ENCODE data around the gene CABLES2. TPM values are rescaled to one million over a fixed set of nuclear protein-coding genes. Genes with fewer than 3 reads are reported as not detected.

CABLES2 gene
- total RNA-seq, 1 donor from 2014 or later = 0.43 TPM

GRCh38 chr20:62451970-62452369 is 44.9 kb upstream of the CABLES2 start:
- Histone ChIP-seq H3K27me3 (no peaks in the 10 kb centered on the region), H3K4me1 (no peaks in the 10 kb centered on the region), H3K4me3 (no peak overlapping the region), H3K36me3 (no peaks in the 10 kb centered on the region), H3K9me3 (no peaks in the 10 kb centered on the region), H3K27ac (no peak overlapping the region)
- no peak for TF ChIP-seq CTCF (IDR thresholded peaks at IDR 0.05)
- DNase-seq (ENCODE audit: low spot score in 2 of 2) = no peak
- intact Hi-C loops (cut with DNase I) = no loop called here

GRCh38 chr20:62451156-62451767 is 44.2 kb upstream of the CABLES2 start:
- intact Hi-C loops (cut with DNase I) = no loop called here
- no peaks in the 10 kb centered on the region for H3K27me3 ChIP-seq
- no peaks in the 10 kb centered on the region for H3K4me1 ChIP-seq
- H3K27ac ChIP-seq = no peak overlapping the region
- no peak overlapping the region for H3K4me3 ChIP-seq
- no peak for TF ChIP-seq CTCF (IDR thresholded peaks at IDR 0.05)
- DNase-seq (ENCODE audit: low spot score in 2 of 2) = no peak
- H3K9me3 ChIP-seq = no peaks in the 10 kb centered on the region
- no peaks in the 10 kb centered on the region for H3K36me3 ChIP-seq

GRCh38 chr20:62449951-62450691 is 43.0 kb upstream of the CABLES2 start:
- no peaks in the 10 kb centered on the region for H3K36me3 ChIP-seq
- DNase-seq (ENCODE audit: low spot score in 2 of 2) = no peak
- H3K27me3 ChIP-seq = no peaks in the 10 kb centered on the region
- intact Hi-C loops (cut with DNase I) = no loop called here
- H3K4me1 ChIP-seq = no peaks in the 10 kb centered on the region
- H3K9me3 ChIP-seq = no peaks in the 10 kb centered on the region
- no peak overlapping the region for H3K27ac ChIP-seq
- TF ChIP-seq CTCF (IDR thresholded peaks at IDR 0.05) = no peak
- no peak overlapping the region for H3K4me3 ChIP-seq

GRCh38 chr20:62448788-62449187 is 41.7 kb upstream of the CABLES2 start:
- H3K27me3 ChIP-seq = no peaks in the 10 kb centered on the region
- no peaks in the 10 kb centered on the region for H3K4me1 ChIP-seq
- intact Hi-C loops (cut with DNase I) = no loop called here
- no peak overlapping the region for H3K27ac ChIP-seq
- no peaks in the 10 kb centered on the region for H3K9me3 ChIP-seq
- no peak for TF ChIP-seq CTCF (IDR thresholded peaks at IDR 0.05)
- no peak overlapping the region for H3K4me3 ChIP-seq
- DNase-seq (ENCODE audit: low spot score in 2 of 2) = no peak
- H3K36me3 ChIP-seq = no peaks in the 10 kb centered on the region

GRCh38 chr20:62448038-62448437 is 41.0 kb upstream of the CABLES2 start:
- Histone ChIP-seq H3K4me3 (no peak overlapping the region), H3K36me3 (no peaks in the 10 kb centered on the region), H3K27ac (no peak overlapping the region), H3K4me1 (no peaks in the 10 kb centered on the region), H3K9me3 (no peaks in the 10 kb centered on the region), H3K27me3 (no peaks in the 10 kb centered on the region)
- intact Hi-C loops (cut with DNase I) = no loop called here
- no peak for TF ChIP-seq CTCF (IDR thresholded peaks at IDR 0.05)
- no peak for DNase-seq (ENCODE audit: low spot score in 2 of 2)

Data from ascending aorta (tissue), 2 donors.